Heart right ventricle (tissue), 16 donors: ENCODE data around the gene HHIPL1. TPM values are rescaled to one million over a fixed set of nuclear protein-coding genes. Genes with fewer than 3 reads are reported as not detected.

Experiments used
- ATAC-seq, 8 donors: fragments of 200-7000 bp; cut with Tn5 transposase; one replicate each; pipeline ENCODE4 v1.9.1; 2020; ENCODE audit warnings: mild to moderate bottlenecking in 8 of 8, moderate library complexity in 8 of 8, moderate number of reproducible peaks in 1 of 8
- DNase-seq, 2 donors: peaks; one replicate each; pipeline ENCODE4 v3.0.0-alpha.2; 2020
- H3K27ac ChIP-seq, 10 donors: fragments of 200-600 bp; sonication (generic) in 2 of 10; one replicate each; pipeline versions ENCODE4 v1.5.0 to v1.8.0; 2020 to 2022; ENCODE audit warnings: mild to moderate bottlenecking in 3 of 10
- H3K27me3 ChIP-seq, 7 donors: fragments of 200-600 bp; one replicate each; pipeline ENCODE4 v1.8.0; 2021 to 2022; ENCODE audit warnings: mild to moderate bottlenecking in 2 of 7
- H3K36me3 ChIP-seq, 9 donors: fragments of 200-600 bp; sonication (generic) in 1 of 9; one replicate each; pipeline versions ENCODE4 v1.5.0 to v1.8.0; 2020 to 2022; ENCODE audit warnings: mild to moderate bottlenecking in 2 of 9
- H3K4me1 ChIP-seq, 9 donors: fragments of 200-600 bp; sonication (generic) in 1 of 9; one replicate each; pipeline versions ENCODE4 v1.5.0 to v1.8.0; 2020 to 2022; ENCODE audit warnings: mild to moderate bottlenecking in 4 of 9
- H3K4me3 ChIP-seq, 10 donors: fragments of 200-600 bp; sonication (generic) in 2 of 10; one replicate each; pipeline versions ENCODE4 v1.5.0 to v1.8.0; 2020 to 2022; ENCODE audit warnings: mild to moderate bottlenecking in 7 of 10, moderate library complexity in 2 of 10
- H3K9me3 ChIP-seq, 11 donors: fragments of 200-600 bp in 10 of 11; sonication (generic) in 2 of 11; one replicate each; pipeline versions ENCODE4 v1.5.0 to v1.8.0; 2013 to 2022; ENCODE audit warnings: mild to moderate bottlenecking in 2 of 11, control low read depth in 1 of 11, moderate library complexity in 1 of 11
- CTCF ChIP-seq, 9 donors: fragments of 200-600 bp; sonication (generic) in 2 of 9; IDR thresholded peaks; one replicate each; pipeline versions ENCODE4 v1.5.0 to v1.8.0; 2021 to 2022; ENCODE audit warnings: antibody characterized with exemption in 9 of 9, mild to moderate bottlenecking in 5 of 9, moderate library complexity in 1 of 9
- WGBS, 2 donors: extraction: QIAGEN DNeasy Blood & Tissue Kit; methylation state at CpG; one replicate each; pipeline ENCODE4 v1.1.7; 2013; ENCODE audit warnings: inconsistent platforms in 1 of 2; 5-methylcytosine and 5-hydroxymethylcytosine counted together
- intact Hi-C, 10 donors: fragments of 100-400 bp; cut with DNase I; formaldehyde crosslinking; loops; one replicate each; pipeline versions ENCODE4 v1.11.1 to v1.14.2; 2022
- polyA plus RNA-seq, 2 donors: library from polyadenylated mRNA; stranded (reverse); fragments of 200-250 nt; gene quantifications; one replicate each; pipeline ENCODE4 v1.2.3, GENCODE V29; 2013
- total RNA-seq, 10 donors: library from RNA; stranded (reverse); fragmentation: NEBNext Ultra II Directional in 3 of 10; extraction: Animal tissue kit (Norgen Biotek cat#: 25700) in 3 of 10; gene quantifications; one replicate each; pipeline versions ENCODE4 v1.2.1 to v1.2.4, GENCODE V29; 2021 to 2023
- donor health status: Arrhythmogenic right ventricular cardiomyopathy.
- donor health status: ischemic (EF 13 %, LVEDD 7.1; RV severe dilation, severe dysfunction).
- donor health status: healthy with polysubstance abuse.
- donor health status: DM: no; HTN: yes; CAD: no.
- donor health status: DM: no; HTN: no; CAD: no.
- donor health status: ischemic (EF 25% LVEDD 6.9; RV normal size, moderate dysfunction).
- donor health status: ischemic (EF 25% LVEDD 5.7; RV mildly dilated, moderate dysfunction).
- donor health status: healthy.
- donor health status: DM: yes; HTN: yes; CAD: no.
- donor health status: Ischemic cardiomyopathy.
- donor health status: ischemic (EF 35%, LVEDD 5.7; RV mildly dilated, moderate dysfunction).
- donor health status: nonischemic (EF 11% LVEDD 7.7; RV severe dilation, severe dysfunction).
- donor health status: DM: yes; HTN: yes; CAD: no.
- donor health status: PGD.
- donor health status: ischemic (EF 29% LVEDD 5.4; RV normal size, mild dysfunction).
- donor health status: nonischemic (EF 23%, LVEDD 6.1; RV moderate dilation, normal function).

The HHIPL1 gene
- total and polyA plus RNA-seq, 12 donors, result 0.55 to 2.2 (median 1.2) TPM

DNA sequence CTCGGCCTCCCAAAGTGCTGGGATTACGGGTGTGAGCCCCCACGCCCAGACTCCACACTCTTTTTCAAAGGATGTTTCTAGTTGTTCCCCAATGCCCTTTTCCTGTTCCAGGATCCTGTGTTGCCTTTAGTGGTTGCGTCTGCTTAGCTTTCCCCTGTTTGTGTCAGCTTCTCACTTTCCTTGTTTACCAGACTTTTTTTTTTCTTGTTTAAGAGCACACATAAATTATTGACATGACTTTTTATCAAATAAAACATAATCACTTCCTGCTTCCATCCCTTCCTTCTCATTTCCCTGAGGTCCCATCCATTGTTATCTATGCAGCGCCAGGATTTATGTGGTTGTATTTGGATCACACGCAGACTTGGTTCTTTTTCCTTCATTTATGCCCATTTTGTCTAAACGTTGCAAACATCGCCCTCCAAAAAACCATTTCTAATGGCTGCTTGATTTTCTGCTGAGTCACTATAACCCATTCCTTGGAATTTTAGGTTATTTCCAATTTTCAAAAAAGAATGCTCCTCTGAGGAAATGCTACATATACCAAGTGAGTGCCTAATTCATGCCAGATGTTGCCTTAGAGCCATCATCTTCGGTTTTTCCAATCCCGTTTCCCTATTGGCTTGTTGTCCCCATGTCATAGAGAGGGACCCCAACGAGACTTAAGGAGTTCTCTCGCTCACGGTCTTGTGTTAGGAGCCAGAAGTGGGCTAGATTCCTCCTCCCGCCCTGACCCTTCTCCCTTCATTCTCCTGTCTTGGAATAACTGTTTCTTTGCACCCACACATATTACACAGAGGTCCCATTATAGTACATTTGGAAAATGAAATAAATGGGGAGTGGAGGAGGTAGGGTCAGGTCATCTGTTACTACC lies 25.7 kb downstream of the HHIPL1 start:
- peaks cover 0 to 6% (median 0%) of the 10 kb centered on the region in 9 donors for H3K4me1 ChIP-seq
- no peak overlapping the region for H3K4me3 ChIP-seq
- DNase-seq (no peak), ATAC-seq (no peak)
- TF ChIP-seq CTCF (IDR thresholded peaks at IDR 0.05), result no peak
- H3K27ac ChIP-seq, result no peak overlapping the region
- intact Hi-C loops, result no loop called here
- peaks cover 0 to 4% (median 3%) of the 10 kb centered on the region in 7 donors for H3K27me3 ChIP-seq
- peaks cover 0 to 32% (median 0%) of the 10 kb centered on the region in 9 donors for H3K36me3 ChIP-seq
- 85 to 86% methylated on average over 14 of the region's 14 CpGs for WGBS, 2 donors
- H3K9me3 ChIP-seq, result no peaks in the 10 kb centered on the region

DNA sequence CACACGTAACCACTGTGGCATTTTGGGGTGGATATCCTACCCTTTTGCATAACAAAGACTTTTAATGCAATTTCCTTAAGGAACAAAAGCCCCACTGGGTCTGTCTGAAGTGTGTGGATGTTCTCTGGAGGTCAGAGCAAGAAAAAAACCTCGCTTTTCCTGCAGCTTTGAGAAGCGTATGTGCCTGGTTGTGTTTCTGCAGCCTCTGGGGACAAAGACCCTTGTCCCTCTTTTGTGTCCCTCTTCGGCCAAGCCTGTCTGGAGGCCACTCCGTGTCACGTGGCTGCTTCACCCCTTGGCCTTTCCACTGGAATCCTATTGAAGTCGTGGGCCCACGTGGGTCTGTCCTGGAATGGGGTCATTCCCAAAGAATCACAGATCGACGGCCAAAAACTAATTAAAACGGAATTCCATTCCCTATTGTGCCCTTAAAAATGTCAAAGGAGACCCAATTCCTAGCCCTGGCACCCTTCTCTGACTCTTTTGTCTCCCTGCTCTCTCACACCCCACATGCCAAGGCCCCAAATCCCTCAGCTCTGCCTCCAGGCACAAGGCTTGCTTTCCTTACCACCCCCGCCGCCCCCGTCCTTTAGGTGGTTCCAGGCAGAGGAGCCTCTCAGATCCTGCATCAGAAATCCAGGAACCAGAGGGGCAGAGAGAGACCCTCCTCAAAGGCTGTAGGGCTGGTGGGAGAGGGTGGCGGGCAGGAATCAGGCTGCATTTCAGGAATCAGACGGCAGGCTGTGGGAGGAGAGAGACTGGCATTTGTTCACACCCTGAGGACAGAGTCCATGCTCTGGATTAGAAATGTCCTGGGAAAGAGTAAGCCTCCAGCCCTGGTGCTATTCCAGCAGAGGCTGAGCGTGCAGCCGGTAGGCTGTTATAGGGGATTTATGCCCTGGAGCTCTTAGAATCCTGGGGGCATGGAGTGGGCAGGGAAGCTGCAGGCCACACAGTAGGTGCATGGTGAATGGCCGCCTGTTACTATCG lies 26.6 kb downstream of the HHIPL1 start:
- intact Hi-C loops, result no loop called here
- peaks cover 0 to 6% (median 0%) of the 10 kb centered on the region in 9 donors for H3K4me1 ChIP-seq
- H3K27ac ChIP-seq, result peak overlapping the region in 1 of 10 donors; percentile 7
- WGBS, 2 donors, result 75 to 82% methylated on average over 20 of the region's 20 CpGs
- peaks cover 0 to 27% (median 0%) of the 10 kb centered on the region in 9 donors for H3K36me3 ChIP-seq
- DNase-seq (no peak), ATAC-seq (no peak)
- peaks cover 0 to 11% (median 3%) of the 10 kb centered on the region in 7 donors for H3K27me3 ChIP-seq
- no peaks in the 10 kb centered on the region for H3K9me3 ChIP-seq
- no peak overlapping the region for H3K4me3 ChIP-seq
- TF ChIP-seq CTCF (IDR thresholded peaks at IDR 0.05), result no peak

- Histone ChIP-seq H3K4me3 (no peak overlapping the region), H3K9me3 (peaks cover 0 to 5% (median 2%) of the 10 kb centered on the region in 11 donors), H3K36me3 (peaks cover 0 to 20% (median 0%) of the 10 kb centered on the region in 9 donors), H3K27ac (no peak overlapping the region), H3K4me1 (peaks cover 0 to 8% (median 0%) of the 10 kb centered on the region in 9 donors), H3K27me3 (peaks cover 0 to 11% (median 3%) of the 10 kb centered on the region in 7 donors)
- intact Hi-C loops, result no loop called here
- ATAC-seq (no peak), DNase-seq (no peak)
- no peak for TF ChIP-seq CTCF (IDR thresholded peaks at IDR 0.05)
- WGBS, 2 donors, result 78 to 84% methylated on average over 11 of the region's 11 CpGs
Observed at GRCh38 chr14:99672506-99673304, 27.8 kb downstream of the HHIPL1 start.
